Glomerular endothelial cell (primary cell): ENCODE results near the gene AIP. TPM values are rescaled to one million over a fixed set of nuclear protein-coding genes. Genes with fewer than 3 reads are reported as not detected.

Source experiments
- DNase-seq: peaks from one replicate; pipeline ENCODE4 v3.0.0-alpha.2; 2011; ENCODE audit warnings: low read depth, low spot score; ENCODE audit errors: extremely low read depth
- total RNA-seq: library from RNA; depleted of rRNA; stranded (reverse); fragments of >200 nt; gene quantifications from 2 replicates; pipeline ENCODE4 v1.2.3, GENCODE V29; 2015

Gene AIP
- 43.2 and 51.9 TPM in 2 replicates for total RNA-seq

DNA sequence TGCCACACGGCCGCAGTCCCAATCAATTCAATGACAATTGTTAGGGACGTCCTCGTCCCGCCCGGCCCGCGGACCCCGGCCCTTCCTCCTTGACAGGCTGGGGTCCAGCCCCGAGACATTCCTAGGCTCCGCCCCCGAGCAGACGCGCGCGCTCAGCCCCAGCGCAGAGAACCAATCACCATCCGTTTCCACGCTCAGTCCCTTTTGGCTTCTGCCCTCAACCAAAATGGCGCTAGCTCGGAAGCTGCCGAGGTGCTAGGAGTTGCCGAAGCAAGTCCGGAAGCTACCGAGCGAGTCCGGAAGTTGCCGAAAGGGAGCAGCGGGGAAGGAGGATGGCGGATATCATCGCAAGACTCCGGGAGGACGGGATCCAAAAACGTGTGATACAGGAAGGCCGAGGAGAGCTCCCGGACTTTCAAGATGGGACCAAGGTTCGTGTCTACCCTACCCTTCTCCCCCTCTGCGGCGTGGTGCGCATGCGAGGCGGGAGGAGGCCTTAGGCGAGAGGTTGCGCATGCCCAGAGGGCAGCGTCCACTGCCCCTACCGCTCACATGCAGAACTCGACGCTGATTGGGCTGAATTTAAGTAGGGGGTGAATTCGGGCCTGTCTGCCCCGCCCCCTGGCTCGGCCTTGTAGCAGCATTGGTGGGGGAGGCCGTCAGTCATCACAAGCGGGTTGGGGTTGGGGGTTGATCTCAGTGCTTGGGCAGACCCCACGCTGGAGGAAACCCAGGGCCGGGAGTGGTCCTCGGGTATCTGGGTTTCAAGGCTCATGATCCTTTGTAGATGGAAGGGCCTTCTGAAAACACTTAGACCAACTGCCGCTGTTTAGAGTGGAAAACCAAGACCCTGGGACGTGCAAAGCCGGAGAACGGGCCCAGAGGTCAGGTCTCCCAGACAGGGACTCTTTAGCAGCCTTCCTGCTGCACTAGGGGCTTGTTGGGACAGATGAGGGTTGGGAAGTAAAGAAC, at the start of gene AIP:
Gene AIP, plus strand, starts transcription at position 200 of the 972 bp plus-strand sequence. Its CDS starts 133 bp downstream, at position 333.
- DNase-seq: peak; percentile 92

DNA sequence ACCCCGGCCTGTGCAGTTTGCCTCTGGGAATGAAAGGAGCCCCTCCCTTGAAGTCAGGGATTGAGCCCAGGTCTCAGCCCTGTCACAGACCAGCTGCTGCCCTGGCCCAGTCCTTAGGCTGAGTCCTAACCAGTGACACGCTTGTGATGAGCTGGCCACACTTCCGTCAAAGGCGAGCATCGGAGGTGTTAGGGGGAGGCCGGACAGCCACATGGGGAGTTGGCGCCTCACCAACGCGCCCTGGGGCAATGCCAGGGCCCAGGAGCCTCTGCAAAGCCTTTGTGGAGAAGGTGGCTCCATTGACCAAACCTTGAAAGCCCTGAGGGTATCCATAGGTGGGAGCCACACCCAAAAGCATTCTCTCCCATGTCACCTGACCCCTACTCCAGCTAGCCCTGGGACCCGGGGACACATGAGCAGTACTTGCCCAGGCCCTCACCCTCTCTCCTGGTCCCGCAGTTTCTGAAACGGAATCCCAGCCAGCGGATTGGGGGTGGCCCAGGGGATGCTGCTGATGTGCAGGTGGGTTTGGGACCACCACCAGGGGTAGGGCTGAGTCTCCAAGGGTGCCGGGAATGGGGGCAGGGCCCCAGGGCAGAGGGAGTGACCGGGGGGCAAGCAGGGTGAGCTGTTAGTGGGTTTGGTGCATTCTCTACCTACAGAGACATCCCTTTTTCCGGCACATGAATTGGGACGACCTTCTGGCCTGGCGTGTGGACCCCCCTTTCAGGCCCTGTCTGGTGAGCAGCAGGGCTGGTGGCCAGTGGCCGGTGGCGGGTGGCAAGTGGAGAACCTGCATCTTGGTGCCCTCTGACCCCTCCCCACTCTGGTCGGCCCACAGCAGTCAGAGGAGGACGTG, 49.1 kb upstream of the AIP start:
- no peak for DNase-seq

DNA sequence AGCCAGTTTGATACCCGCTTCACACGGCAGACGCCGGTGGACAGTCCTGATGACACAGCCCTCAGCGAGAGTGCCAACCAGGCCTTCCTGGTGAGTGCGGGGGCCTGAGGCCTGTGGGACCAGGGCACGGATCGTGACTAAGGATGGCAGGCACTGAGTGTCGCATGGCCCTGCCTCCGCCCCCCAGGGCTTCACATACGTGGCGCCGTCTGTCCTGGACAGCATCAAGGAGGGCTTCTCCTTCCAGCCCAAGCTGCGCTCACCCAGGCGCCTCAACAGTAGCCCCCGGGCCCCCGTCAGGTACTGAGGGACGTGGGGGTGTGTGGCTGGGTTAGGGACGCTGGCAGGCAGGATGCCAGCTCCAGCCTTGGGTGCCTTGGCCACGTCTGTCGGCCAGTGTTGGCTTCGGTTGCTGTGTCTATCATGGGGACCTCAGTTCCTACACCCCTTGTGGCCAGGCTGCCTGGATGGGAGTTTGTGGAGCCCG, 48.4 kb upstream of the AIP start:
- DNase-seq: no peak

DNA sequence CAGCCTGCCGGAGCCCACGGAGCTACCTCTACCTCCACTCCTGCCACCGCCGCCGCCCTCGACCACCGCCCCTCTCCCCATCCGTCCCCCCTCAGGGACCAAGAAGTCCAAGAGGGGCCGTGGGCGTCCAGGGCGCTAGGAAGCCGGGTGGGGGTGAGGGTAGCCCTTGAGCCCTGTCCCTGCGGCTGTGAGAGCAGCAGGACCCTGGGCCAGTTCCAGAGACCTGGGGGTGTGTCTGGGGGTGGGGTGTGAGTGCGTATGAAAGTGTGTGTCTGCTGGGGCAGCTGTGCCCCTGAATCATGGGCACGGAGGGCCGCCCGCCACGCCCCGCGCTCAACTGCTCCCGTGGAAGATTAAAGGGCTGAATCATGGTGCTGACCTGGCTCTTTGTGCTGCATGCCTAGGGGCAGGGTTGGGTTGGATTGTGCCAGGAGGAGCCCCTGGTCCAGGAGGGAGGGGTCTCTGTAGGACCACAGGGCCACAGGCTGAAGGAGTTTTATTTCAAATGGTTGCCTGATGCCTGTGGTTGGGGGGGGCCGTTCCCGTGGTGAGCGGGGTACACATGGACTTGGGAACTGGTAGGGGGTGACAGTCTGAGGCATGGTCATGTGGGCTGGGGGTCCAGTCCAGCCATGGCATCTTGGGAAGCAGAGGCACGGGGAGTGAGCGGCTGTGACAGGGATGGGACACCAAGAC, 47.6 kb upstream of the AIP start:
- DNase-seq: no peak

DNA sequence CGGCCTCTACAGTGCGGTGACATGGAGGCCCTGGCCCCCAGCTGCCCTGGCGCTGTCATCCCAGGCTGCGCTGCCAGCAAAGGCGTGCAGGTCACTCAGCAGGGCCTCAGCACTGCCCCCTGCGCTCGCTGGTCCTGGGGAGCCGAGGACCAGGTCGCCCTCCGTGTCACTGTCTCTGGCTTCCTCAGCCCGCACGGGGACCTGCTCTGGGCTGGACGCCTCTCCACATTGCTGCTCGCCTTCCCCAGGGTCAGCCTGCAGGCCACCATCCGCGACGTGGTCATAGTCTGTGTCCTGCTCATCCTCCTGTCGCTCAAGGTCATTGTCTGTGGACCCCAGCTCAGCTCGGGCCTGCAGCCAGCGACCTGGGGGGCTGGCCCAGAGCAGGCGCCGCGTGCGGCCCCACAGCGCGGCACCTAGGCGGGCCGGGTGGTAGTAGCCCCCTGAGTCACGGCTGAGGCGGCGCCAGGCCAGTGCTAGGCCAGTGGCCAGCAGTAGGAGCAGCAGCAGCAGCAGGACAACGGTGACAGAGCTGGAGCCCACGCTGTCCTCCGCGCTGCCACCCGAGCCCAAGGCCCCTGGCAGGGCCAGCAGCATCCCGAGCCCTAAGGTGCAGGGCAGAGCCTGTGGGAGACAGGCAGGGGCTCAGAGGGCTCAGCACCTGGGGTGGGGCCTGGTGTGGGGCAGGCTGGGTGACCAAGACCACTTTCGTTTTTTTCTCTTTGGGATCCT, 46.9 kb upstream of the AIP start:
- DNase-seq: no peak

DNA sequence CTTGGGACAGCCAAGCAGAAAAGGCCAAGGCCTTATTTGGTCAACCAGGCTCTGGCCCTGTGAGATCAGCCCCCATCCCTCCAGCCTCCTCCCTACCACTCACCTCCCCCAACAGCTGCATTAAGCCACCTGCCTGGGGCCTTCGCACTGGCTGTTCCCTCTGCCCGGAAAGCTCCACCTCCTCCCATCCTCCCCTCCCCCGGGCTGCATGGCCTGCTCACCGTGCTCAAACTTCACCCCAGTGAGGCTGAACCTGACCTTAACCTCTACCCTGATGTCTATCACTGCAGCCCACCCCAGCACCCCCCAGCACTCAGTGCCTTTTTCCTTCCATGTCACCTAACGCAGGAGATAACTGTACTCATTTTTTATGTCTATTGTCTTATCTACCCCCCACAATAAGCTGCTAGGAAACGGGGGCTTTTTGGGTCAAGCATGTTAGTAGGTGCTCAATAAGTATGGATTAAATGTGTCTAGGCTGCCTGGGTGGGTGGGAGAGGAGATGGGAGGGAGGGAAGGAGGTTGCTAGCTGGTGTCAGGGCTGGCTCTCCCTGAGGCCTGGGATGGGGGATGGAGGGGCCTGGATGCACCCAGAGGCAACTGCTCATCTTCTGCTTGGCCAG, 46.3 kb upstream of the AIP start:
- no peak for DNase-seq

DNA sequence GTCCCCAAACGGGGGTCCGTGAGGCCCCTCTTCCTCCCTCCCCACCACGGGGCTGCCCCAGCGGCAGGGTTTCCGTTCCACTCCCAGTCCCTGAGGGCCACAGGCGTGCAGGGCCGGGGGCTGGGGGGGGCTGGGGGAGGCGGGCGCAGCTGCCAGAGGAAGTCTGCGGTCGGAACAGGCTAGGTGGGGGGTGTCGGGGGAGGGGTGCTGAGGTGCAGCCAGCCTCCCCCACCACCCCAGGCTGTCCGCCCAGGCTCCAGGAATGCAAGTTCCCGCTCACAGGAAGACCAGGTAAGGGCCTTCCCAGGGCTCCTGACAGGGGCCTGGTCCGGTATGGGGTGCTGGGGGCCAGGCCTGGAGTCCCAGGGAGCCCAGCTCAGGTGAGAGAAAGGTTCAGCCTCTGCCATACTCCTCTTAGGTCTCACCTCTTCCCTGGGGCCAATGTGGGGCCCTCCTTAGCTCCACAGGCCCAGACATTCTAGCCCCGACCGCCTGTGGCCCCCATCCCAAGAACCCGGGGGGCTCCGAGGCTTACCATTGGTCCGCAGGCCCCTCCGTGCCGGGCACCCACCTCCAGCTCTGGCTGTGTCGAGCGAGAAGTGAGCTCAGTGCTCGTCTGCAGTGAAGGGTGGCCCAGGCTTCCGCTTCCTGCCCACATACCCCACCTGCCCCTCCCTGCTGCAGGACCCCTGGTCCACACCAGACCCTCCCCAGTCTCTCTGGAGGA, 45.6 kb upstream of the AIP start, which contains the start of gene PTPRCAP:
Gene PTPRCAP, minus strand, starts transcription at position 601 of the 727 bp plus-strand sequence. Its CDS starts 63 bp downstream, at position 538.
- no peak for DNase-seq

DNA sequence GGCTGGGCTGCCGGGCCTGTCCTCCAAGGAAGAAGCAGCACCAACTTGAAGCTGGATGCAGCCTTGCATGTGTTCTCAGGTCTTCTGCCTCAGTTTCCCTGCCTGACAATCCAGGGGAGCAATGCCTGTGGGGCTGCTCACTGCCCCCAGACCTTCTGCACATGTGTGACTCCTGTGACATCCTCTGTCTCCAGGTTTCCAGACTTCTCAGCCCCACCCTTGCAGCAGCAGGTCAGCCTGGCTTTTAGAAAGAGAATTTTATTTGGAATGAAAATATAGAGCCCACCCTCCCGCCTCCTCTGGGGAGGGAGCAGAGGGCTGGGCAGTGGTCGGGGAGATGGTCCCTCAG, 45.0 kb upstream of the AIP start:
- DNase-seq: no peak

DNA sequence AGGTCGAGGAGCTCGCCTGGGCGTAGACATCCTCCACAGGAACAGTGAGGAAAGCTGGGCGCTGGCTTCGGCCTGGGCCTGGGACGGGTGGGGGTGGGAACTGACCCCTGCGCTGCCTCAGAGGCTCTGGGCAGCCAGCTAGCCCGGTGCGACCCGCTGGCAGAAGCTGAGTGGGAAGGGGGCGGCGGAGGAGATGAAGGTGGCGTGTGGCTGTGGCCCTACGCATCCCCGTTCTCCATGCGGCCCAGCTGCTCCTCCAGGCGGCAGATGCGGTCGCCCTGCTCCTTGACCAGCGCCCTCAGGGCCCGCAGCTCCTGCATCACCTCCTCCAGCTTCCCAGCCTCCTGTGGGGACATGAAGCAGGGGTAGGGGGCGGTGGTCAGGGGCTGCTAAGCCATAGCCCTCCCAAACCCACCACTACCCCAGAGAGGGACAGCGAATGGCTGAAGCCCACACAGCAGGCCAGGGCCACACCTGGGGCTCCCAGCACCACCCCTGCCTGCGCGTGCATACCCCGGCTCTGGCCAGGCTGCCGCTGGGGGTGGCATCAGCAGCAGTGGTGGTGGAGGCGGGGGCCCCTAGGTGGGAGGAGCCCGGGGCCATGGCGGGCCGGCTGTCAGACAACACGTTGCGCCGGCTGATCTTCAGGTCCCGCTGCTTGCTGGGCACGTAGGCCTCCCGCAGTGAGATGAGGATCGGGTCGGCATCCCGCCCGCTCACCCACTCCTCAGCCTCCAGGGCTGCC, 44.5 kb upstream of the AIP start:
- no peak for DNase-seq

DNA sequence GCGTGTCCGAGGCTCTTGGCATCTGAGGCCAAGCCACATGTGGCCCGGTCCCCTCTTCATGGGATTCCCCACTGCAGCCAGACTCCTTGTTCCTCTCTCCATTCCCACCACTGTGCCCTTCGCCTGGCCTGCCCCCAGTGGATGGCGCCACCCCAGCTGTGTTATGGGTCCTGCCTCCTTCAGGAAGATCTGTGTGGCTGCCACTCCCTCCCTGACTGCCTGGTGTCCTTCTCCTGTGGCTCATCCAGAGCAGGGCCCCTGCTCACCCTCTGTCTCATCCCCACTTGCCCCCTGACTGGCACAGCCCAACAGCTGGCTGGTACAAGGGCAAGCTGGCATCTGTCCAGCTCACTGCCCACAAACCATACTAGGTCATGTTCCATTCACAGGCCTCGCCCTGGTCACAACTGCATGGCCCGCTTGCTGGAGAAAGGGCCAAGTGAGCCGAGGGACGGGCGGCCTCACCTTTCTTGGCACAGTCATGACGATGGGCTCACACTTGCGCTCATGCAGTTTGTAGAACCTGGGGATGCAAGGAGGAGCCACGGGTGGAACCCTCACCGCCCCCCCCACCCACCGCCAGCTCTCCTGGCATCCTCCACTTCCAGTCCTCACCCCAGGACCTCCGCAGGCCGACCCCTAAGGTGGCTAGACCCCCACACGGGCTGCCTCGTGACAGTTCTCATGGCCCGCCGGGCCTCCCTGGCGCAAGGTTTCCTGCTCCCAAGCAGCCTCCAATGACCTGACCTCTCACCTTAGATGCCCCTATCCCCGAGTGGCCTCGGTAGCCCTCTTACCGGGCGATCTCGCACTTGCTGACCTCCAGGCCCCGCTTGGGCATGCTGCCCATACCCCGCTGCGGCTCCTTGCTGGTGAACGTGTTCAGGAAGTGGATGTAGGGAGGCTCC, 43.3 kb upstream of the AIP start:
- no peak for DNase-seq

DNA sequence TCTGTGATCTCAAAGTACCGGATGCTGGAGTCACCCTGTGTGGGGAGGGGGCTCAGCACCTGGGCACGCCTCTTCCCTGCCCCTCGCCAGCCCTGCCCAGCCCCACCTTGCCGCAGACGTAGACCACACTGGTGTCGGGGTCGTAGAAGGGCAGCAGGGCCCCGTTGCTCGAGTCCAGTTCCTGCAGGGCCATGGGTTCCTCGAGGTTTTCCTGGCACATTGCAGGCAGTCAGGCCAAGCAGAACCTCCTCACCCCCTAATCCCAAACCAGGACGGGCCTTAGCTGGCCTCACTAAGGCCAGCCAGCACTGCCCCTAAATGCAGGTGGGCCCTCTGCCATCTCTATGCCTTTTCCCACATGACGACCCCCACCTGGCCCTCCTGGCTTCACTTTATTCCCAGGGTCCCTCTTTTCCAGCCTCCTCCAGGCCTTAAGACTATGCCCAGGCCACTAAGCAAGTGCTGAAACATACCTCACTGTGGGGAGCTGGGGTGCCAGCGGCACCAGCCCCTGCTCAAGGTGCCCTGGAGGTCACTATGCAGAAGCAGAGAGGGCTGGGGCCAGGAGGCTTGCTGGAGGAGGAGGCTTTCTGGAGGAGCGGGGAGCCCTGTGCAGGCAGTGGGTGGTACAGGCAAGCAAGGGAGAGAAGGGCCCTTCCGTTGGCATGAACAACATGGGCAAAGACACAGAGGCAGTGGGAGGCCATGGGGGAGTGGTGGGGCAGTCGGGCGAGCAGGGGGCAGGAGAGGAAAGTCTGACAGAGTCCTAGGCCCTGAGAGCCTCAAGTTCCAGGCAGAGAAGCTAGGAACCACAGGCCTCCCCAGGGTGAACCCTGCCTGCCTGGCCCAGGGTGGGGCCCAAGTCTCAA, 42.4 kb upstream of the AIP start:
- DNase-seq: no peak

DNA sequence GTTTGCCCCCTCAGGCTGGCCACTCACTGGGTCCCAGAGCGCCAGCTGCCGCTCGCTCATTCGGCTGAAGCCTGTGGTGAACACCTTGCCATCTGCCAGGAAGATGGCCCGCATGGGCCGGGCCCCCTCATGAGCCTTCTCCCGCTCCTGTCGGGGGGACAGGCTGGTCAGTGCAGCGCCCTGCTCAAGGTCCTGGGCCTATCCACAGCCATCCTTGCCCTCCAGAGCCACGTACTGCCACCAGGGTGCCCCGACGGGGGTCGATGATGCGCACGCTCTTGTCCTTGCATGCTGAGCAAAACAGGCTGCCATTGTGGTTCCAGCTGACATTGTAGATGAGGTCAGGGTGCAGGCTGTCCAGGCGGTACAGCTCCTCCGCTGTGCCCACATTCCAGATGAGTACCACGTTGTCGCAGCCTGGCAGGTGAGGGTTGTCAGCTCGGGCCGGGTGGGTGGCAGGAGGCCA, 41.7 kb upstream of the AIP start:
- no peak for DNase-seq

DNA sequence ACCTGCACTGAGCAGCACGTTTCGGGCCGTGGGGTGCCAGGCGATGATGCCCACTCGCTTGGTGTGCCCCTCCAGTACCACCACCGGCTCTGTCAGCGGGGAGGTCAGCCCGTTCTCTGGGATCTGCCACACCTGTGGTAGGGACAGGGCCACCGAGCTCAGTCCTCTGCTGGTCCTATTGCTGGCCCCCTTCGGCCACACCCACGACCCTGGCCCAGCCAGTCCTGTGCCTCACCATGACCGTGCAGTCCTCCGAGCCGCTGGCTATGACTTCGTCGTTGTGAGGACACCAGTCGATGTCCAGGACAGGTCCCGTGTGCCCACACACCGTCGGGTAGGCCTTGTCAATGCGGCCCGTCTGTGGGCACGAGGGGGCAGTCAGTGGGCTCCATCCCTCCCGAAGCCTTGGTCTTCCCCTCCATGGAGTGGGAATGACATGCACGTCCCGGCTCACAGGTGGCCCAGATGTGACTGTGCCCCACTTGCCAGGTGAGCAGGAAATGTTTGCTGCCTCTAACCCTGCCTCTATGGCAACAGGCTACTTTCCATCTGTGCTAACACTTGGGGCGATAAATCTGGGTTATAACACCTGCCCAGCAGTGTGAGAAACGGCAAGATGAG, 41.0 kb upstream of the AIP start:
- DNase-seq: no peak

DNA sequence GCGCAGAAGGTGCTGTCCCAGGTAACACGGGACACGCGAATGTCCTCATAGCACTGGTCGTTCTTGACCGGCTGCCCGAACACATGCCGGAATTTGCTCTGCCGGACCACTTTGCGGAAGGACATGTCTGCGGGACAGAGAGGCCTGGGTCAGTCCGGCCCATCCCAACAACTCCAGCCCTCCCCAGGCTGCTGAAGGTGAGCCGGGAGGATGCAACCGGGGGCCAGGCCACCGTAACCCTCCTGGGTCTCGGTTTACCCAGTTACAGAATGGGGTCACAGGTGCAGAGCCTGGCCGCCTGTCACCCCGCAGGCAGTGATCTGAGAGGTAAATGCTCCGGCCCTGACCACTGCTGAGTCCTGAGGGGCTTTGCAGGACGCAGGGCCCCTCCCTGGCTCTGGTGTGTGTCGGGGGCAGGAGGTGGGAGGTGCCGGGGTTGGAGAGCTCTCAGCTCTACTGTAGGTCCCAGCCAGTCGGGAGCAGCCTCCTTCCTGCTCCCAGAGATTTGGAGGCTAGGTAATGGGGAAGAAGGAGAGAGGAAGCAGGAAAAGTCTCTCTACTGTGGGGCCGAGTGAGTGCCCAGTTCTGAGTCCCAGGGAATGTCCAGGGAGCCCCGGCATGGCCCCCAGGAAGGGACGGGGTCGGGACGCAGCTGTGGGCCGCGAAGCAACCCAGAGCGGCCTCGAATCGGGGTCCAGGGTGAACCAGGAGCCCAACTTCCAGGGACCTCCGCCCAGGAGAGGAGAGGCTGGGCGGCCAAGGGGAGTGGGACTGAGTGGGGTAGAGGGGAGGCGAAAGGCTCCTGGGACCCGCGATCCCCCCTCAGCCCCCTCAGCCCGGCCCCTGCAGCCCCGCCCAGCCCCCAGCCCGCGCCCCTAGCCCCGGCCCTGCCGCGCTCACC, 40.1 kb upstream of the AIP start:
- no peak for DNase-seq

DNA sequence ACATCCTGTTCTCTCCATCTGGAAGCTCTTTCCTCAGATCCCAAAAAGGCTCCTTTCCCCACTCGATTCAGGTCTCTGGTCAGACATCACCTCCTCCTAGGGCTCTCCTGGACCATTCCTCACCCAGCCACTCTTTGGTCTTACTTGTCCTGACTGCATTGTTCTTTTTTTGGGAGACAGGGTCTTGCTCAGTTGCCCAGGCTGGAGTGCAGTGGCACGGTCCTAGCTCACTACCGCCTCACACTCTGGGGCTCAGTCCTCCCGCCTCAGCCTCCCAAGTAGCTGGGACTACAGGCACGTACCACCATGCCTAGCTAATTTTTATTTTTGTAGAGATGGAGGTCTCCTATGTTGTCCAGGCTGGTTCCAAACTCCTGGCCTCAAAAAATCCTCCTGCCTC, 37.3 kb upstream of the AIP start:
- DNase-seq: no peak
